Stimulated activated CD8-positive, alpha-beta memory T cell treated with anti-CD3 and anti-CD28 coated beads, Interleukin-15, amount 100 ng/mL, for 48 hours (primary cell): Measurements from ENCODE around the gene EPB41L2.

ENCODE experiments used
- DNase-seq, 2 donors: peaks; one replicate each; pipeline ENCODE4 v3.0.0-alpha.2; 2020; ENCODE audit warnings: low read depth in 2 of 2

The EPB41L2 gene

DNA sequence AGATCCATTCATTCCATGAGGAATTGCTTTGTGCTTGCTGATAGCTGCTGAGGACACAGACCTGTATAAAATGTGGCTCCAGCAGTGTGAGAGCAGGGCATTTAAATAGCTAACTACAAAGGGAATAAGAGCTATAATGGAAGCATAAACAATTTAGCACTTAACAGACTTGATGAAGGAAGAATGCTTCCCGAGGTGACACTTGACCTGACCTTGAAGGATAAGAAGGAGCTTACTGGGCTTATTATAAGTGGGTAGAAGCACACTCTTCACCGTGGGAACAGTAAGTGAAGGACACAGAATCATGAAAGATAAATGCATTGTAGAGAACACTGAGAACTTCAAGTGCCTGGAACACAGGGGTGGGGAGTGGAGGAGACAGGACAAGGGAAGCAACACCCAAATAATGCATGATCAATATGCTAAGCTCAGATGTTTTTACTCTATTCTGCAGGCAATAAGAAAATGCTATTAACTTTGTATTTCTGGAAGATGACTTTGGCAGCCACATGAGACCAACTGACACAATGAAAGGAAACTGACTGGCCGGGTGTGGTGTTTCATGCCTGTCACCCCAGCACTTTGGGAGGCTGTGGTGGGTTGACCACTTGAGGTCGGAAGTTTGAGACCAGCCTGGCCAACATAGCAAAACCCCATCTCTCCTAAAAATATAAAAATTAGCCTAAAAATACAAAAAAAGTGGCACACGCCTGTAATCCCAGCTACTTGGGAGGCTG lies 84.2 kb downstream of the EPB41L2 start:
- no peak for DNase-seq

DNA sequence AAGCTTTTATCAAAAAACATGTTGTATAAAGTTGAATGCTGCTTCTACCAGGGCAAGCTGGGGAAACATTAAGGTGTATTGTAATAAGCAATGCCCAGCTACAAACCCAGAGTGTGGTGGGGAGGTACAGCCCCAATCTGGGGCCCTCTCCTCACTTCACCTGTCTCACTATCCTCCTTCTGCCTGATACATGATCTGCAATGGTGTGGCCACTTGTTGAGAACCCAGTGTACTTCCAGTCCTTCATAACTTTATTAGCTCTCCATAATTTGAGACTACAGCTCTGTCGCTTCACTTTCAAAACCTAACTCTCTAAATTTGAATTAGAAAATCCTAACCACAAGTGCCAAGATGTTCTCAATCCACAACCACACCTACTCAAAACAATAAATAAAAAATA lies 84.9 kb downstream of the EPB41L2 start:
- no peak for DNase-seq

DNA sequence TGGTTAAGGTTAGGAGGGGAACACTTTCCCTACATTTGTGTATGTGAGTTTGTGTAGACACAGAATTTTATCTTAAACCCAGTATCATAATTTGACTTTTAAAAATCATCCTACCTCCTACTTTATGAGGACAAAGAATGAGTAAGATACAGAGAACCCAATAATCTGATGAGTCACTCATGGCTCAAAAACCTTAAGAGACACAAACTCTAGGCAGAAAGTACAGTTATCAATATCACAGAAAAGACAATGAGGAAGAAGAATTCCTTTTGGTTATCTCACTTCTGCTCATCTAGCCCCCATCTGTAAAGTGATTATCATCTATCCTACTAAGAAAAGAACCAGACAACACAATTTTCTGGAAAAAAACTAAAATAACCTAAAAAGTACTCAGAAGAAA lies 87.7 kb downstream of the EPB41L2 start:
- DNase-seq: no peak

DNA sequence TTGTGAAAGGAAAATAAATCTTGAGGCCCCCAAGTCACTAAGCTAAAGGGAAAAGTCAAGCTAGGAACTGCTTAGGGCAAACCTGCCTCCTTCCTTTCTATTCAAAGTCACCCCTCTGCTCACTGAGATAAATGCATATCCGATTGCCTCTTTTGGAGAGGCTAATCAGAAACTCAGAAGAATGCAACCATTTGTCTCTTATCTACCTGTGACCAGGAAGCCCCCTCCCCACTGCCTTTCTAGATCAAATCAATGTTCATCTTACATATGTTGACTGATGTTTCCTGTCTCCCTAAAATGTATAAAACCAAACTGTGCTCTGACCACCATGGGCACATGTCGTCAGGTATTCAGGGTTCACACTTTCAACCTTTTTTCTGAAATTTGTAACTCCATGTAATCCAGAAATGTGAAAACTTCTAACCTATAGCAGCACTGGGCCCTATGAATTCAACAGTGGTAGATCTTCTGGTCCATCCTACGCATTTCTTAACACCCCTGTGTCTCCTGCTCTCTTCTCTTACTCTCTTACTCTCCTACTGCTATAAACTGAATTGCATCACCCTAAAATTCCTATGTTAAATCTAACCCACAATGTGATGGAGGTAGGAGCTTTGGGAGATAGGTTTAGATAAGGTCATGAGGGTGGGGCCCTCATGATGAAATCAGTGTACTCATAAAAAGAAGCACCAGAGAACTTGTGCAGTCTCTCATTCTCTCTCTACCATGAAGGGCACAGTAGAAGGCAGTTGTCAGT lies 89.3 kb downstream of the EPB41L2 start:
- no peak for DNase-seq

DNA sequence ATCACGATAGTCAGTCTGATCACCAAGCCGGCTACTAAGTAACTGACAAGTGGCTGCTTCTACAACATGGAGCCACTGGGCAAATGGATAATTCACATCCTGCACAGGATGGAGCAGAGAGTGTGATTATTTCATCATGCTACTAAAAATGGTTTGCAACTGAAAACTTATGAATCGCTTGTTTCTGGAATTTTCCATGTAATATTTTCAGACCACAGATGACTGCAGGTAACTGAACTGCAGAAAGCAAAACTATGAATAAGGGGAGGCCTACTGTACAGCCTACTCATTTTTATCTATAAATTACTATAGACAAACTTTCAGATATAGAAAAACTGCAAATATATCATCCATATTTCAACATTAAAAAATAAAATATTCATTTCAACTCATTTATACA lies 91.5 kb downstream of the EPB41L2 start:
- no peak for DNase-seq

DNA sequence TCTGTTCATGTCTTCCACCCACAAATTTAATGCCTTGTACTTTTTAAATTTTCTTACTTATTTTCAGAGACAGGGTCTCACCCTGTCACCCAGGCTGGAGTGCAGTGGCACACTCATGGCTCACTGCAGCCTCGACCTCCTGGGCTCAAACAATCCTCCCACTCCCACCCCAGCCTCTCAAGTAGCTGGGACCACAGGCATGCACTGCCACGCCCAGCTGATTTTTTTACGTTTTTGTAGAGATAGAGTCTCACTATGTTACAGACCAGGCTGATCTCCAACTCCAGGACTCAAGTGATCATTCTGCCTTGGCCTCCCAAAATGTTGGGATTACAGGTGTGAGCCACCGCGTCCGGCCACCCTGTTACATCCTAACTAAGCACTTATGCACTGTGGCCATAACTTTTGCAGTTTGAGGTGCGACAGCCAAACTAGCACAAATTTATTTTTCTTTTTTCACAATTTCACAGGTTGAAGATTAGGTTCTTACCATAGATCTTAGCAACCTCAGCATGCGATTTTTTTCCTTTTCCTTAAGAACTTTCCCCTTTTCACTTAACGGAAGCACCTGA lies 92.1 kb downstream of the EPB41L2 start:
- DNase-seq: no peak

DNA sequence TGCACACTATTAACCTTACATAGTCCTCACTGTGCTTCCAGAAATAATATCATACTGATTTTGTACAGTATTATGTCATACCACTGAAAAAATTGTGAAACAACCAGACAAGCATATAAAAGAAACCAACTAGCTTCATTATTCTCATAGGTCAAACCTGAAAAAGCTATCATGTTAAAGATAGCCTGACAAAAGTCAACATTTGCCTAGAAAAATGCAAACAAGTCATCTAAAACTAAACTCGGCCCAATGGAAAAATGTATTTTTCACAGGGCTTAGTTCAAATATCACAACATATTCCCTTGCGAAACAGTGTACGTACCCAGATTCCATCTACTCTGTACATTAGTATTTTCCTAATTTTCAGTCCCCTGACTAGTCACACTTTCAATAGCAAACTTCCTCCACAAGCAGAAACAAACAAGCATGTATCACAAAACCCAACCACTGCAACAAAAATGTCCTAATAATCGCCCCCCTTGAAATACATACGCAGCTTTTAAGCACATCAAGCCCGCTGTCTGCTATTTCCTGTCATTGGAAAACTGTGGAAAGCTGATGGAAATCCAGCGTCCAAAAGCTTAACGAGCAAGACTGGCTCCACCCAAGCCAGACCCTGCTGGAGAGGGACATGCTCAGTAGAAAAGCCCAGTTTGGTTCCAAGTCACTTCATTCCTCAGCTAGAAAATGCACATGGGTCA lies 93.1 kb downstream of the EPB41L2 start:
- no peak for DNase-seq

DNA sequence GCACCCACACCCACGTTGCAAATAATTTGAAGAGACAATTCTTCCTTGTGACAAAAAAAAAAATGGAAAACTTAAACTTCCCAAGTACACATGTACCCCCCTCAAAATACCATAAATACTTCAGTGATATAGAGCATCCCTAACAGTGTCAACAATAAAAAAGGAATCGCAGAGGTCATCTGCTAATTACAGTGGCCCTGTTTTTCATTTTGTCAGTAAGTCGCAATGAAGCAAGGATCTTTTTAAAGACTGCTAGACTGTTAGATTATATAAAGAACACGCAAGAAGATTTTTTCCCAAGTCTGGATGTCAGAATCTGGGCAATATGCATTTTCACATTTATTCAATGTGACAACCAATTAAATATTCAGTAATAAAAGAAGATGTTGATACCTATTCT lies 93.9 kb downstream of the EPB41L2 start:
- no peak for DNase-seq

DNA sequence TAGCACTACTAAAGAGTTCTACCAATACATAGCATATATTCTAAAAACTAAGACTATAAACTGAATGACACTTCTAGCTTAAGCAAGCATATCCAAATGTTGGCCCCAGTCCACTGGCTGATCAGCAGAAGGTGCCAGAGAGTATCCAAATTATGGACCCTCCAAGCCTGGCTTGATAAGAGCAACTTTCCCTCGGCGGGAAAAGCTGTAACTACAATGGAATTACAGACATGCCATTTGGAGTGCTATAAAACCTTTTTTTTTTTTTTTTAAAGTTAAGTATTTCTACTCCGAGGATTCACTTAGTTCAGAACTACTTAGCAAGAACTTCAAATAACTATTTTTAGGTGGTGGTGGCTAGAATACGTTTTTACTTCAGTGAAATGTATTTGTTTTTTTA lies 94.6 kb downstream of the EPB41L2 start:
- no peak for DNase-seq

DNA sequence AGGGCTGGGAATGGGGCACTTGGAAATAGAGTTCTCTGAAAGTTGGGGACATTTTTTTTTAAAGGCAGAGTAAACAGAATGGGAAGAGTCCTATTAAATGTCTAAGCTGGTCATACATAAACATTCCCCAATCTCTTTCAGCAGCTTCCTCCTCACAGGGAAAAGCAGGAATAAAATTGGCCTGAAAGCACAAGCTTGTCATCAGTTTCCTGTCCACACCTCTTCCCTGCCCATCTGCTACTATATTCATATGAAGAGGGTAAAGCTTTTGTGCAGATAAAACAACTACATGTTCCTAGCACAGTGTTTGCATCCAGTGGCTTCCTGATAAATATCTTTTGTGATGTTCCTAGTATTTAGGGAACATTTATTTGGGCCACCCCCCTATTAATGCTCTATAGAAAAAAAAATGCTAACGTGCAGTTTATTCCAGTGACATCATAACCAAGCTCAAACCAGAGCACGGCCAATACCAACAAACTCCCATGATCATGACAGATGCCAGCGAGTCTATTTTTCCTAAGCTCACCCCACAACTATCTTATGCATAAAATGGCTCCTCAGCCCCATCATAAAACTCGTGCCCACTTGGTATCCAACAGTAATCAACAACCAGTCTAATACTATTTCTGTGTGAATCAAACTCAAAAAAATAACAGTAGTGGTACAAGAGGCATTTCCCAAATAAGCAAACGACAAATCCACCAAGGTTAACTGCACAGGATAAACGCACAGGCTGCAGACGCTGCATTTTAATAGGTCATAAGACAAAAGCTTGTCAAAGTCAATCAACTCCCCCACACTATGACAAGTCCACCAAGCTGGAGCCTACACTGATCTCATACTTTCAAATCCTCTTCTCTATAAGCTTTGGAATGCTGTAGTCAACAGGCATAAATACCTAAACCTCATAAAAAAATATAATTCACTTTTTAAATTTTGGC lies 95.3 kb downstream of the EPB41L2 start:
- DNase-seq: no peak

DNA sequence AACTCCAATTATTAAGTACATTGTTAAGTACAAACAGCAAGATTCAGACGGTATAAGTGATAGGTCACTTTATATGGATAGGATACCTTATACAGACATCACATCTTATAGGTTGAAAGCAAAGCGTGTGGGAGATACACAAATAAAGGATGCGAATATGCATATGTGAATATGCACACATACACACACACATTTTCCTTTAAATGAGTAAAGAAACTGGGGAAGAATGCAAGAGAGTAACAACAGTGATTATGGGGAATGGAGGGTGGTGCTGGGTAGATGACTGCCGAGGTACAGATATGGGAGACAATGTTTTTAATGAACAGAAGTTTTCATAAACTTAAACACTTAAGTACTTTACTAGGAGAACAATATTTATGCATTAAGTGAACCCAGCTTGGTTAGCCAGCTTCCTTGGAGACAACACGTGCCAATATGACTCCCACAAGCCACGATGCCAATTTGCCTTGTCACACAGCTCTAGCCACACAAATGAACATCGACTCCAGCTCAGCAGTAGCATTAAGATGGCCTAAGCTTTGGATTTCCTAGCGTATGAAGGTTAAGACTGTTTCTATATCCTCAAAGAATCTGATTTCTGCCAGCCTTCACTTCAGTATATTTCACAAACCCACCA lies 96.6 kb downstream of the EPB41L2 start:
- DNase-seq: no peak

DNA sequence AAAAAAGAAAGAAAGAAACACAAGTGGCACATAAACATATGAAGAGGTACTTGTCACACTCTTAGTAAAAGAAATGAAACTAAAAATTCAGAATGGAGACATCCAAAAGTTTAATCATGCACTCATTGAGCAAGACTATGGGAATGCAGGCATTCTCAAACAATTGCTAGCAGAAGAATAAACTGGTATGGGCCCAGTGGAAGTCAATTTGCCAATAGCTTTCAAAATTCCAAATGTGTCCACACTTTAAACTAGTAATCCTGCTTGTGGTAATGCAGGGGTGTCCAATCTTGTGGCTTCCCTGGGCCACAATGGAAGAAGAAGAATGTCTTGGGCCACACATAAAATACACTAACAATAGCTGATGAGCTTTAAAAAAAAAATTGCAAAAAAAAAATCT lies 97.4 kb downstream of the EPB41L2 start:
- DNase-seq: no peak

DNA sequence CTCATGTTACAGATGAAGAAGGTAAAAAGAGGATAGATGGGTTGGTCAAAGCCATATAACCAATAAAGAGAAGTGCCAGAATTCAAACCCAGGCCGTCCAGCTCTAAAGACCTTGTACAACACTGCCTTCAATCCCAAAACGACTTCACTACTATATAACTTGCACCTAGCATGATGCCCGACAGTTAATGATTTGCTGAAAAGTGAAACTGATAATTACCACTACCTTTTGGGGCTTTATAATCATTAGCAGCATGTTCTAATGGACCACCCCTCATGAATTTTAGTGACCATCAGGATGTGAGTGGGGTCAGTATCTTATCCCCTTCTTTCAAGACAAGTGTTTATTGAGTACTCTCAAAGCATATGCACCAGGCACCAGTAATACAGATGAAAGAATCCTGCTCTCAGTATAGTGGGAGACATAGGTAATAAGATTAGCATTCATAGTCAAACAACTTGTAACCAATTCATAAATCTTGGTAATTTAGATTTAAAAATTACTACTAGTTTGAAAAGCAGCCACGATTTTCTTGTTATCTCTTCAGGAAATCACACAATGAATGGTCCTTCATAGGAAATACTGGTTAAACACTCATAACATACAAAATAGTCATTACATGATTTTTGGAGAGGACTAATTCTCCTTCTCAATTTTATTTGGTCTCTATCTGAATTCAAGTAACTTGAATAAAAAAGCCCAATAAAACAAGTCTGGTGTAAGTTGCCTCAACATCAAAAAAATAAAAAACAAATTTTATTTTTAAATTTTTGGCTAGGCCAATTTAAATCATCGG lies 98.0 kb downstream of the EPB41L2 start:
- no peak for DNase-seq

DNA sequence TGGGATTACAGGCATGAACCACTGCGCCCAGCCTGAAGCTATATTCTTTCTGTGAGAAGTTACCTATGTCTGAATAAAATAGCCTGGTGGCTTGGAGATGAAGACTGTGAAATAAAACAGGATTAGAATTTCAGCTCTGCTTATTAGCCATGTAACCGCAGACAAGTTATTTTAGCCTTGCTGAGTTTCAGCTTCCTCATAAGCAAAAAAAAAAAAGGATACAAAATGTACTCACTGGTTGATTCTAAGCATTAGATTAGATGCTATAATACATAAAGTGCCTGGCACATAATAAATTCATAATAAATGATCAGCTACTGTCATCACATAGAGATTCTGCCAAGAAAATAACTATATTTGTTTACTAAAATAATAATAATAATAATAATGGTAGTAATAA lies 98.8 kb downstream of the EPB41L2 start:
- DNase-seq: no peak

DNA sequence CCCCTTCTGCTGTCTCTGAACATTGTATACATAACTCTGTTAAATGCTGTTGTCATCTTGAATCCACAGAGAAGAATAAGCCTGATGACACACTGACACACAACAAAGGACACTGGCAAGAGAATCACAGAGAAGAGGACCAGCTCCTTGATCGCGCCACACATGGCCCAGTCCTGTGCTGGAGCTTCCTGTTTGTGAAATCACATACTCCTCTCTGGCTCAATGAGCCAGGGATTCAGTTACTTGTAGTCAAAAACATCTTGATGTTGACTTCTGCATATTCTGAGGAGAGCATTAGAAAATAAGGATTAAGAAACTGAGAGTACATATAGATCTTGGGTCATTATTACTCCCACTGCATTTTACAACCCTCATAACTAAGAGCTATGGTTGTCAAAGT lies 100.1 kb downstream of the EPB41L2 start:
- no peak for DNase-seq

DNA sequence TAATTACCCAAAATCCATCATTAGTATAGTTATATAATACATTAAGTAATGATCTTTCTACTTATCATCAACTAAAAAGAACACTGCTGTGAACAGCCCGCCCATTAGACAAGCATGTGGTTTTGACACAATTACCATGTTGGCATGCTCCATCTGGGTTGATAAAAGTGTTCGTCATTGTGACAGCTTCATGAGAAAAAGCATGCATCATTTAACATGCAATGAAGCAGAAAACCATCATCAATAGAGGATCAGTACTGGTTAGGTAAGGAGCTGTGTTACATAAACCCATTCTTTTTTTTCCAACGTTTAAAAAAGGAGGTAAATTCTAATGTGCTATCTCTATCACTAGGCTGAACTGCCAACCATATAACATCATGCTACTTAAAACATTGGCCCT lies 101.9 kb downstream of the EPB41L2 start:
- no peak for DNase-seq

DNA sequence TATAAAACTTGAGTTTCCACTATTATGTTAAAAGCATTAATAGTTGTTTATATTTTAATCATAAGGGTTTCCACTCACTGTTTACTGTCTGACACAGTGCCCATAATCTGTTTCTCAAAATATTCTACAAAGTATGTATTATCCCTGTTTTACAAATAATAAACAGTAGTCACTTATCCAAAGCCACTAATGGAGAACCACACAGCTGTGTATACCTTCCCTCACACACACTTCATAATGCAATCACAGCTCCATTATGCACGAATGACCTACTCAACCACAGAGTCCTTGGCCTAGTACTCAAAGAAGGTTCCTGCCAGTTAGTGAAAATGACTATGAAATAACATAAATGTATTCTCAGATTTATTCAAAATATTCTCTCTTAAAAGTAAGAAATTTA lies 103.1 kb downstream of the EPB41L2 start:
- DNase-seq: no peak

DNA sequence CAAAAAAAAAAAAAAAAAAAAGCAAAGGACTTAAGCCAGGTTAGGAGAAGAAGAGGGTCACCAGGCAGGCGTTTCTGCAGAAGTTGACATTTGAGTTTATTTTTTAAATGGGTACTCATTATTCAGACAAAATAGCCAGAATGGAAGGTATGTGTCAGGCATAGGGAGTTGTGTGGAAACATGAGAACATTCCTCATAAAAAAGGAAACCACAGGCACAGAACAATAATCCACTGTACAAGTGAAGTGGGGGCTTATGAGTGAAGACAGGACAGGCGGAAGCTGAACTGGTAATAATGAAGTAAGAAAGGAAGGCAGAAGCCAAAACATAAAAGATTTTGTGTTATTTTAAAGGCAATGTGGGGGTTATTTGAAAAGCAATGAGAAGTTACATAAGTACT lies 104.6 kb downstream of the EPB41L2 start:
- no peak for DNase-seq

DNA sequence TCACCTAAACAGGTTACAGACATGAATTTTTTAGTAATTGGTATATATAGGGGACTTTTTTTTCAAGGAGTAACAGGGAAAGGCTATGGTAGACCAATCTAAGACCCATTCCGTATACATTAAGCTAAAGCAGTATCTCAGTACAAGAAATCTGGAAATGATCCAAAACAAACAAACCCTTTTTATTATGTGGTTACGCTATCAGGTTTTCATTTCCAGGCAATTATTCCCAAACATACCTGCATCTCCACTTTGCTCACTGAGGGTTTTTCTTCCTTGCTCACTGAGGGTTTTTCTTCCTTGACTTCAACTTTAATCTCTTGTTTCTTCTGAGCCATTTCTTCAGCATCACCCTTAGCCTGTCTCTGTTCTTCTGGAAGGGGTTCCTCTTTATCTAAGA lies 107.3 kb downstream of the EPB41L2 start:
- no peak for DNase-seq

DNA sequence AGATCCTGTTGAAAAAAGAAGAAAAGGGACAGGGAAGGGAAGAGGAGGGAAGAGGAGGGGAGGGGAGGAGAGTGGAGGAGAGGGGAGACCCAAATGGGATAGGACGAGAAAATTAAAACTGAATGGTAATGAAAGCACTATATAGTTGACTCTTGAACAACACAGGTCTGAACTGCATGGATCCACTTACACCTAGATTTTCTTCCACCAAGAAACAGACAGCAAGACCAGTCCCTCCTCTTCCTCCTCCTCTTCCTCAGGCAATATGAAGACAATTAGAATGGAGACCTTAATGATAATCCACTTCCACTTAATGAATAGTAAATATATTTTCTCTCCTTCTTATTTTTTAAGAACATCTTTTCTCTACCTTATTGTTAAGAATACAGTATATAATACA lies 113.5 kb downstream of the EPB41L2 start:
- no peak for DNase-seq
